ENCODE measurements around the gene FSTL4. TPM values are rescaled to one million over a fixed set of nuclear protein-coding genes. Genes with fewer than 3 reads are reported as not detected.

Gene FSTL4
- total RNA-seq, 1 donor from 2014 or later = under 0.01 TPM

DNA sequence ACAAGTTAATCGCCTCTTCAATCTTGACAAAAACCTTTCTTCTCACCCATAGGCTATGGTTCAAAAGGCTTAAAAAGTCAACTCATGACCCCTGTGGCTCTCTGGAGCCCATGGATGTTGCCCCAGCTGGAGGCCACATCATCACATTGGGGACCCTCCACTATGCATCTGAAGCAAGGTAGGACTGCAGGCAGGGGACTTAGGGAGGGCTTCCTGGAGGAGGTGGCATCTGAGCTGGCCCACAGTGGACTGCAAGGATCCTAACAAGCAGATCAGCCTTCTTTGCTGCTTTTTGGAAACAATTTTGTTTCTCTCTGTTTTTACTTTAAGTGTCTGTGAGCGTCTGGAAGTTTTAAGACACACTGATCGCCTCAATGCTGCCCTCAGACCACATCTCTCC is 325.9 kb downstream of the FSTL4 start:
- no peak for DNase-seq

DNA sequence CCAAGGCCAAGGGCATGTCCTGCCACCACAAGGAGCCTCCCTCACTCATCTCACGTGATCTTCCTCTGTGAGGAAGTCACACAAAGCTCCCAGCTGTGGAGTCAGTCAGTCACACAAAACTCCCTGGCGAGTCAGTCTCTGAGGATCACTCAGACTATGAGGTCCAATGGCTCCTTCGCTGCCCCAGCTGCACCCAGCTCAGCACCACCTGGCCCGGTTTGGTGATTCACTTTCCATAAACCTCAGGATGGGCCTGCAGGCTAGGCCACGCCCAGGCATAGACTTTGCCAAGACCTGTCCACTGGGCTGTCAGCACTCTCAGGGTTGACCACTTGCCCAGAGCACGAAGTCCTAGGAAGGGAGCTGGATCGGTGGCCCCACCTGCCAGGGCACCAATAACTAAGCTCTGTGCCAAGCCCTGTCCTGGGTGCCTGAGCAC is 326.7 kb downstream of the FSTL4 start:
- DNase-seq = peak; percentile 37

DNA sequence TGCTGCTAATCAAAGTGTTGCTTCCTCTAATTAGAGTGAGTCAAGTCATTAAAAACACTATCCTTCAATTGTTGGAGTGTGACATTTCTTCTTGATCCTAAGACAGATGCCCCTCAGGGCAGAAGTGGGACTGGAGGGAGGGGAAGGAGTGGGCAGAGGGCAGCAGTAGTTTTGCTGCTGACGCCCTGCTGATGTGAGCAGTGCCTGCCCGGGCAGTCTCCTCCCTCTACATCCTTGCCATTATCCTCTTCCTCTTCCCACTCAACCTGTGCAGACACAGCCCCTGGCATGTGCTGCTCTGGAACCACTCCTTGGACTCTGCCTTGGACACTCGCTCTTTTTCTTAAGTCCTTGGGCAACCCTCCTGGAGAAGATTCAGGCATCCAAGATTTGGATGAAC is 328.0 kb downstream of the FSTL4 start:
- DNase-seq = no peak

DNA sequence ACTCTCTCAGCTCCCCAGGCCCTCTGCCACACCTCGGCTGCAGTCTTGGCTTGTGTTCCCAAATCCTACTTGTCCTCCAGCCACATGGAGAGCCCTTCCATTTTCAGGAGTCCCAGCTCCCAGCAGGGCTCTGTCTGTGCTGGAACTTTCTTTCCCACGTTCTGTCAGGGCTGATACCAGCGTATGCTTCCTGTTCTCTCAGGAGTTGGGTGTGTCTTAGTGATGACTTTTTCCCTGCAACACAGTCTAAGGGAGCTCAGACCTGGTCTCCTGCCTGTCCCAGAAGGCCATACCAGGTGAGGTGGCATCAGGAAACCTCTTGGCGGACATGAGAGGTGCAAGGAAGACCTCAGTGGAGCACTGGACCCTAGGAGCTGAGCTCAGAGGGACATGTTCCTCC is 334.0 kb downstream of the FSTL4 start:
- DNase-seq = no peak

DNA sequence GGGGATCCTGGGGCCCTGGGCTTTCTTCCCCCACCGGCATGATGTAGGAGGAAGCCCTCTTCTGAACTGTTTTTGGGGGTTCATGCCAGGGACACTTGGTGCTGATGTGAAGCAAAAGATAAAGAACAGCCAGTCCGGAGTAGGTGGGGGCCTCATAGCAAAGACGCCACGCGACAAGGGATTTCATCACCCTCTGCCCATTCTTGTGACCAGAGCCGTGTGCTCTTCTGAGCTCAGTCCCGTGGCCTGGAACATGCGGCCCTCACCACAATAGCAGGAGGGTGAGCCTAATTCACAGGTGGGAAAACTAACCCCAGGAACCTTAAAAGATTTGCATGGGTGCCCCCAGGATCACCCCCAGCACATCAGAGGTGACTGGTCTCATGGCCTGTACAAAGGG is 334.6 kb downstream of the FSTL4 start:
- no peak for DNase-seq

DNA sequence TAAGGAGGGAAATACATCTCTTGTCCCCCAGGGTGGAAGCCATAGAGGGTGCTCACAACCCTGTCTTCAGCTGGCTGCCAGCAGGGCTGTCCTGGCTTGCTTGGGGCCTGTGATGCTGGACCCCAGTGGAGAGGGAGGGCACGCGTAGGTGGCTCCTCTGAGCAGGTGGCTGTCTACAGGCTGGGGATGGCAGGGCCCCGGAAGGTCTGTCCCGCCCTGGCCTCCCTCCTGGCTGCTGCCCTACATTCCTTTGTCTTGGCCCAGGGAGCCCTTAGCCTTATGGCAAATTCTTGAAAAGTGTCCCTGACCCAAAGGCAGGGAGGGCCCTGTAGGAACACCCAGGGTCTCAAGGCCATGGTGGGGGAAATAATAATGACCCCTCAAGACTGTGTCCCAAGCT is 336.2 kb downstream of the FSTL4 start:
- DNase-seq = no peak

DNA sequence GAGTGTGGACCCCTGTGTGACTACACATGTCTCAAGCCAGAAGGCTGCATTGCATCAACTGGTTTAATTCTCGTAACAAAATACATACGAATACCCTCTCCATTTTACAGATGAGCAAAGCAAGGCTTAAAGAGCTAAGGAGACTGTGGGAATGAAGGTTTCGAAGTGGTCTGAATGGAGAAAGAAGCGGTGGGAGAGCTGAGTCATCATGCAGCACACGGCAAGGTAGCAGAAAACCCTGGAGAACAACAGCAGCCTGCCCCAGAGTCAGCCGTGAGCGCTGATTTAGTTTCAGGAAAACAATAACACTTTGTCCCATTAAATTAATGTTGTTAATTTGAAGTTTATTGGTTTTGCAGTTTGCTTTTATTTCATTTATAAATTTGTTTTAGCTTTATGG is 336.7 kb downstream of the FSTL4 start:
- DNase-seq = no peak

DNA sequence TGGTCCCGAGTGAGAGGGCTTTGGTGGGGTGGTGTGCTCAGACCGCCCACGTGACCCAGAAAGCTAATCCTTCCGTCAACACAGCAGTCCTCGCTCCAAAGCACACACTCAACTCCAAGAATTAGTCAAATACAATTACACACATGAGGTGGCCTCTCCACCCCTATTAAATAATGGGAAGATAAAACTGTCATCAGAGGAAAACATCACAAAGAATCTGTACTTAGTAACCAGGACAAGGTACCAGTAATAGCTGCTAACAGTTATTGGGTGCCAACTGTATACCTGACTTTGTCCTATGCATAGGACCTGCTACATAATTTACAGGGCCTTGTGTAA is 337.8 kb downstream of the FSTL4 start:
- no peak for DNase-seq

DNA sequence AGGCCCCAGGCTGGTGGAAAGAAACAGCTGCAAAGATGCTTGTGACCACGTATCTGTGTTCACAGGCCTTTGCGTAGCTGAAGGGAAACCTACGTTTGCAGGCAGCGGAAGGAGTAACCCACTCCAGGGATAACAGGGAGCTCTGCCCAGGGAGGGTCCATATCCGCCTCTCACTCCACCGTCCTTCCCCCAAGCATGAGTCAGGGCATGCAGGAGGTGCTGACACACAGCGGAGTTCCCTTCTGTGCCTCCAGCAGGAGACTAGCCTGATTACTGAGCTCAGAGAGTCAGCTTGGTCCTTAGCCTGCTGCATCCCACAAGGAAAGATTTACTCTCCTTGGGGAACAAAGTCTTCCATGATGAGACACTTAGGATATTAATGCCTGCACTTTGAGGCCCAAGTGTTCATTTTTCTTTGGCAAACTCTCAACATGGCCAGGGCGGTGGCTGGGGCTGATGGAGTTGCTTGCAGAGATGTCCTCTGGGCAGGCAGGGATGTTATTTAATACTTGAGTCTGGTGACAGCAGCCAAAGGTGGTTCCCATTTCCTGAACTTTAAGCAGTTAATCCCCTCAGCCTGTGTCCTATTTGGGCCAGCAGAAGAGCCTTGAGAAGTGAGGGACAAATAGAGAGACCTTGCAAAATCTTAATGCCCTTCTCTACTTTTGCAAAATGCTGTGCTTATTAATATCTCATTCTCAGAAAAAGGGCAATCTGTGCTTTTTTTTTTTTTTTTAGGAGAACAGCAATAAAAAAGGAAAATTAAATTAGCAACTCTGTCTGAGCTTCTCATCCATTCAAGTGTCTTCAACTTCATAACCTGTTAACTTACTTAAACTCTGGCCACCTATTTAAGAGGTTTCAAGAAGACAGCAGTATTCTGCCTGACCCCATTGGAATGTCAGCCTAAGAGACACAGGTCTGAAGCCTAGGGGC is 338.4 kb downstream of the FSTL4 start:
- DNase-seq = no peak

DNA sequence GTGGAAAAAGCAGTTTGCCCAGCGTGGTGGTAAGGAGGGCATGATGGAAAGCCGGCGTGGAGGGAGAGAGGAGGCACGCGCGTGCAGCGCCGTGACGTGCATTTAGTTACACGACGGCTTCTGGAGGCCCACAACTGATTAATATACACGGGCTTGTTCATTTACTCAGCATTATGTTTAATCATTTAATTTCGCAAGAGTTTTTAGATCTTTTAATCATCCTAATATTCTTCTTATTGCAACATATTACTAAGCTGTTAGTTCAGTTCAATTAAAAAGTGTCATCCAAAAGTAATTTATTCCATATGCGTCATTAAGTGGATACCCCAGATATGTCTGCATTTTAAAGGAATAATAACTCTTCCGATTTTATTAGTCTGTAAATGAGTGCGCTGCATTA is 340.0 kb downstream of the FSTL4 start:
- DNase-seq = no peak

DNA sequence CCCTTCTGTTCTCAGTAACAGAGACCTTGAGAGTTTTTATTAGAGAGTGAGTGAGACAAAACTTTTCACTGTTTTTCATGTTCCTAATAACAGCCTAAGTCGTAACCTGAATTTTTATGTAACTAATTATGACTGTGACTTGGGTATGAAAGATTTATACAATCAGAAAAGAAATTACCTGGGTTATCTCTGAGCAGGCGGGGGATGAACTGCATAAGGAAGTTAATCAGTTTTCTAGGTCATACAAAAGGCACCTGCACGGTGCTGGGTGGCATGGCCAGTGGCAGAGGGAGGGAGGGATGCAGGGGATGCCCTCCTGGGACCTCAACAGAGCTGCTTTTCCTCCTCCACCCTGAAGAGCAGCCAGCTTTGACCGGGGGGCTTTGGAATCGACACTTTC is 340.7 kb downstream of the FSTL4 start:
- DNase-seq = no peak

DNA sequence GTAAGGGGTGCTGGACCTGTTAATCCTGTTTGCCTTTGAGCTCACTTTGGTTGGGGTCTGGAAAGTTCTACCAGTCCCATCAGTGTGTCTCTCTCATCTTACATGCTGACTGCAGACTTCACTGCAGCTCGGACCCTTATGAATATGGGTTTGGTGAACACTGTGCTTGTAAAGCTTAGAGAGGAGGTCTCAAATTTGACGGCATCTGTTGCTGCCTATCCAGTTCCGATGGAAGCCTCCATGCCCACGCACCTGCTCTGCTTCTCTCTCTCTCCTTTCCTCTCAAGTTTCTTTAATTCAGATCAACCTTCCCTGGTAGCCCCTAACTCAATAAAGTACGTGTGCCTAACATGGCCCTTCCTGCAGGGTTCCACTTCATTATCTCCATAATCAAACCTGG is 342.6 kb downstream of the FSTL4 start:
- no peak for DNase-seq

DNA sequence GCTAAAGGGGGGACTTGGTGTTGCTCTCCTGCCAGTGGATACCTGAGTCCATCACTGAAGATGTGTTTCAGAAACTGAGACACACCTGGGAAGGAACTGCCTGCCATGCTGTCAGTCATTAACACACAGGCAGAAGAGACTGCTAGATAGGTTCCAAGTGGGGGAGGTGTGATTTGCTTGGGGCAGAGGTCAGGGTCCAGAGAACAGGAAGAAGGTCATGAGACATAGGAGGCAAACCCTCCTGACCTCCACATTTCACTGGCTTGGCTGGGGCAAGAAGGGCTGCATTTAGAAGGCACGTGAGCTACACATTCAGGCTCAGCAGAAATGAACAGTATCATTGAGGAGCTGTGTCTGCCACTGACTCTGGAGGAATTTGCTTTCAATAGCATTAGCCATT is 344.7 kb downstream of the FSTL4 start:
- DNase-seq = no peak

DNA sequence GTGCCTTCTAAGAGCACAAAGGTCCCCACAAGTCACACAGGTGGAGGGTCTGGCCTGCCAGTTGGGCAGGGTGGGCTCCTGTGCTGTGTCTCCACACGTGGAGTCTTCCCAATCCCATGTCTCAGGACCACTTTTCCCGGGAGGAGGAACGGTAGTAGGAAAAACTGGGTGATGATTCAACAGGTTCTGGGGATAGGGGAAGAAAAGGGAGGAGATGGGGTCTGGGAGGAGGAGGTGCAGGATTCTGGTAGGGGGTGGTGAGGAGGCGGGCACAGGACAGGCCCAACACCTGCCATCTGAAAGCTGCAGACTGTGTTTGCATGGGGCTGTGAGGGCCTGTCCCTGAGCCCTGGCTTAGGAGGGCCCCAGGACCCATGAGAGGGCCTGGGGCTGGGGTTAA is 345.4 kb downstream of the FSTL4 start:
- no peak for DNase-seq

DNA sequence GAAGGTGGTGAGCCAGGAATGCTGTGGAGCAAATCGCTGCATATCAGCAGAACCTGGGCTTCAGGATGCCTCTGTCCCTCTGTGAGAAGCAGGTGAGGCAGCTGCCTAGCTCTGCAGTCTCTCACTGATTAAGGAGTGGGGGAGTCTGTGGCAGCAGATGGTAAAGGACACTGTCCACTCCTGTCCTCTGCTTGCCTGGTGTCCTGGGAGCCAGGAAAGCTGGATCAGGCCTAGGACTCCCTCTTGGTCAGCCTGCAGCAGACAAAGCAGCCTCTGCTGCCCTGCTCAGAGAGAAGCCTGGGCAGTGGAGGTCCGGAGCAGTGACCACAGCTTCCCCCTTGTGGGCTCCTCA is 345.8 kb downstream of the FSTL4 start:
- DNase-seq = no peak

DNA sequence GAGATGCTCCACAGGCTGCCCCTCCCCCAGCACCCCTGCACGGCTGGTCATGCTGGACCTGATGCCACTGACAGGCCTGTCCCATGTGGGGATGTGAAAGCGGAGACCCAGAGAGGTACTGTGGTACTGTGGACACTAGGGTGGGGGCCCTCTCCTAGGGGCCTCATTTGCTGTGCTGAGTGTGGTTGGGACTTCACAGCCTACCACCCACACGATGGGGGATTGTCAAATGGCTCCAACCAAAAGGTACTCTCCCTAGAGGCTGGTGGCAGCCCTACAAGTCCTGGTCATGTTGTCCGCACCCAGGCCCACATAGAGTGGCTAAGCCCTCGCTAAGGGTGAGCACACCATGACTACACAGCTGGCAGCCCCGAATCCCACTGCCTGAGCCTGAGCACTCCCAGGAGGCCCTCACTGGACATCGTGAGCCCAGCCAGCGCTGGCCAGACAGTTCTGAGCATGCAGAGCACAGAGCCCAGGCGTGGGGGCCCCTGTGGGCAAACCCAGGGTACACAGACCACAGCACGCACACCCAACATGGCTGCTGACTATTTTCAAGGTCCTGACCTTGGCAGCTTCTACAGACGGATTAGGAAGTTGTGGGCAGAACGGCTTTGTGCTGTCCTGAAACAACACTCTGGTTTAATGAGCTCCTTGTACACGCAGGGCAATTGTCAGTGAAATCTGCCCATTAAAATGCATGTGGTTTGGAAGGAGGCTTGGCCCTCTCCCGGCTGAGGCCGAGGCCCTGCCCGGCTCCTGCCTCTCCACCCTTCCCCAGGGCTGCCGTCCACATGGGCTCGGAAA is 346.4 kb downstream of the FSTL4 start:
- peak; percentile 42 for DNase-seq

DNA sequence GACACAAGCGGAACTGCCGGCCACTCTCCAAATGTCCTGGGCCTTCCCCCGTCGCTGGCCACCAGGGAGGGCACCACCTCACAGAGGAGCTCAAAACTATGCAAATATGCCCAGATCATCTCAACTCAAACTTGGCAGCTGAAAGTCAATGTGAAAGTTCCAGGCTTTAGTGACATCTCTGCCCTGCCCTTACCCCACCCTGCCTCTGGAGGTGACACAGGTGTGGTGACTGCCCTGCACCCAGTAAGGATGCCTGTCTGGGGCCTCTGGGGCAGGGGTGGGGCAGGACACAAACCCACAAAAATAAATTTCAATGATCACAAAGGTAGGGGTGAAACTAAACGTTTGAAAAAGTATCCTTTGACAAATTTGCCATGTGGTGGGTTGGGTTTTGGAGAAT is 347.1 kb downstream of the FSTL4 start:
- DNase-seq = no peak

DNA sequence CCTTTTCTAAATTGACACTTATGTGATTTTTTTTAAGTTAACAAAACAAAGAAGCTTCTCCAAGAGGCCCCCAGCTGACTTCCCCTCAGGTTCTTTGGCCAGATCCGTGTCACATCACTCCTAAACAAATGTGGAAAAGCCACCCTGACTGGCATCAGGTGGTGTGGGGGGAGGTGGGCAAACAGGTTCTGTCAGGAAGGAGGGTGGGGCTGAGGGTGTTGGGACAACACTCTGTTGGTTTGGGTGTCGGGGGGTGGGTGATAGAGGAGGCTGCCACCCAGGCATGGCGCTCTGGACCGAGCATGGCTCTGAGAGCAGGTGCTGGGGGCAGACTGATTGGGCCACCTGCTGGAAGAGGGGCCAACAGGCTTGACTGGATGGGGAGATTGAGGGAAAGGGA is 349.7 kb downstream of the FSTL4 start:
- no peak for DNase-seq

DNA sequence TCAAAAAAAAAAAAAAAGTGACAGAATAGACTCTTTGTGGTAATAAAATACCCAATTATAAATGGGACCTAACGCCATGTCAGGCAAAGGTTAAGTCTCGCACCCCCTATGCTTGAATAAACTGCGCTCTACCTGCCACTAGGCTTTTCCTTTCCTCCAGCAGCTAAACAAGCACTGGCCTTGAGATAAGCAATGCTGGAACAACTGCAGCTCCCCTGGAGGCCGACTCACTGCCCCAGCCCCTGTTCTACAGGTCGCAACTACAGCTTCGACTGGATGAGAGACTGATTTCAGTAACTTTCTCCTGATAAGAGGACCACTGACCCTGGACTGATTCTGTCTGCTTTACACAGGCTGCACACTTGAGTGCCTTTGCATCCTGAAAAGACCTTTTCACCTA is 350.3 kb downstream of the FSTL4 start:
- DNase-seq = no peak

DNA sequence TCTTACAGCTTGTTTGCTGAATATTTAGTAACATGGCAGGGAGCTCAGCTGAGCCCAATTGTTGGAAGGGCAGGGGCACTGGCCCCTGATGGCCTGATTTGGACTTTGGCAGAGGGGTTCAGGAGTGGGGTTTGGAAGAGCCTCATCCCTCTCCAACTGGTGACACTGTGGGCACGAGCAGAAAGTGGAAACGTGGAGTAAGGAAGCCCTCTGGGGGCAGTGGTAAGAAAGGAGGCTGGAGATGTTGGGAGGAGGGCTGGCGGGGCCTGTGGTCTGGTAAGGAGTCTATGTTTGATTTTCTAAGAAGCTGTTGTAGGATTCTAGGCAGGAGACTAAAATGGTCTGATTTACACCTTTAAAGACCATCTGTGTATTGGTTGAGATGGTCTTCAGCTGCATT is 351.6 kb downstream of the FSTL4 start:
- DNase-seq = no peak

DNA sequence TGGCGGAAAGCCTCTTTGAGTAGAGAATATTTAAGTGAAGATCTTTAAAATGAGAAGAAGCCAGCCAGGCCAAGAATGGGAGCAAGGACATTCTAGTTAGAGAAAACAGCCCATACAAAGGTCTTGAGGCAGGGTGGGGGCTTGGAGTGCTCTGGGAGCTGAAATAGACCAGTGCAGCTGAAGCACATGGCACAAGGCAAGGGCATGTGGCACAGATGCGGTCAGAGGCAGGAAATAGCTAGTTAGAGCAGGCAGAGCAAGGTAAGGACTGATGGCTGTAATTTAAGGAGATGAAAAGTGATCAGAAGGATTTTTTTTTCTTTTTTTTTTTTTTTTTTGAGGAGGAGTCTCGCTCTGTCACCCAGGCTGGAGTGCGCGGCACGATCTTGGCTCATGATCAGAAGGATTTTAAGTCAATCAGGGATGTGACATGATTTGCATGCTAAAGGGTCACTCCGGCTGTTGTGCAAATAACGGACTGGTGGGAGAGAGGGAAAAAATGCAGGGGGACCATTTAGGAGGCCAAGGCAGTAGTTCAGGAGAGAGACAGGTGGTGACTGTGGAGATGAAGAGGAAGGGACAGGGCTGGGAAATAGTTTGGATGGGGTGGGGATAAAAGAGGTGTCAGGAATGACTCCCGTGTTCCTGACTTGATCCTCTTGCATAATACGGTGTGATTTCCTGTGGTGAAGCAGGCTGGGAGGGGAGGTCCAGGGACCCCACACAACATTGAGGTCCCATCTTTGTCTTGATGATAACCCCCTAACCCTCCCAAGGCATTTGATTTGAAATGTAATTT is 352.9 kb downstream of the FSTL4 start:
- DNase-seq = no peak

DNA sequence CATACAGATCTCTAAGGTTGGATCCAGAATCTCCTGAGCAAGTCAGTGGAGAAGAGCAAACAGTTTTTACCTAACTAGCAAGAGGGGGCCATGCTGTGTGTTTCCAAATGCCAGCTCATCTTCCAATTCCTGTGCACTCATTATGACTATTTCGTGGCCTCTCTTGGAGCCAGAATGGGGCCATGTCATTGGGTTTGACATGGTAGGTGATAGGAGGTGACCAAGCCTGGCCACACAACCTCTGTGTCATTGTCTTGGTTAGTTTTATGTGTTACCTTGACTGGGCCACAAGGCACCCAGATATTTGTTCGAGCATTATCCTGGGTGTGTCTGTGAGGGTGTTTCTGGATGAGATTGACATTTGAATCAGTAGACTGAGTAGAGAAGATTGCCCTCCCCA is 354.4 kb downstream of the FSTL4 start:
- DNase-seq = no peak

DNA sequence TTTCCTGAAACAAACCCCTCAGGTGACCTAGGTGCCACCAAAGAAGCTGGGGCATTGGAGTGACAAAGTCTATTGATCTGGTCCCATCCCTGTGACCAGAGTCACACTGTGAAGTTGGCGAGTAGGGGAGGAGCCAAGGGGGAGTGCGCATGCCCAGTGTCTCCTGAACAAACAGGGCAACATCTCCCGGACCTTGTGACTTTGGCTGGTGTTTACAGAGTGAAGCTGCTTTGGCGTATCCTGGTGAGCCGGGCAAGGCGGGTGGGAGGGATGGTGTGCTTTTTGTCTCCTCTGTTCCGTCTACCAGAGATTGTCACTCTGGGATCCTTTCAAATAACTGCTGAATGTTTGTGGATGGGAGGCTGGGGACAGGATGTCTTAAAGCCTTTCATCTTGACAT is 356.1 kb downstream of the FSTL4 start:
- DNase-seq = no peak

Data from dermis blood vessel endothelial cell (primary cell).